Tibial artery (tissue), 4 donors: ENCODE results near the gene HSPB2.

ENCODE experiments used
- DNase-seq, 2 donors: peaks; one replicate each; pipeline ENCODE4 v3.0.0-alpha.2; 2019
- H3K27ac ChIP-seq, 2 donors: fragments of 200-600 bp; sonication (generic) in 1 of 2; 1 replicate in 1 of 2; 2 replicates in 1 of 2; pipeline ENCODE4 v1.5.1; 2018 to 2019; ENCODE audit warnings: mild to moderate bottlenecking in 1 of 2
- H3K27me3 ChIP-seq, 2 donors: fragments of 200-600 bp; sonication (generic) in 1 of 2; one replicate each; pipeline versions ENCODE4 v1.5.1 to v1.6.0; 2016 to 2019
- H3K36me3 ChIP-seq, 3 donors: fragments of 200-600 bp; sonication (generic) in 2 of 3; one replicate each; pipeline ENCODE4 v1.5.1; 2016 to 2019; ENCODE audit warnings: mild to moderate bottlenecking in 2 of 3
- H3K4me1 ChIP-seq, 4 donors: fragments of 200-600 bp; sonication (generic) in 2 of 4; 1 replicate in 3 of 4; 2 replicates in 1 of 4; pipeline ENCODE4 v1.5.1; 2016 to 2019
- H3K4me3 ChIP-seq, 2 donors: fragments of 200-600 bp; sonication (generic) in 1 of 2; 1 replicate in 1 of 2; 2 replicates in 1 of 2; pipeline ENCODE4 v1.5.1; 2018 to 2019; ENCODE audit warnings: mild to moderate bottlenecking in 2 of 2
- H3K9me3 ChIP-seq, 3 donors: fragments of 200-600 bp; sonication (generic) in 1 of 3; one replicate each; pipeline ENCODE4 v1.5.1; 2016 to 2019
- CTCF ChIP-seq, 2 experiments: fragments of 200-600 bp in 1 of 2; fragments of 450-650 bp in 1 of 2; IDR thresholded peaks; one replicate each; pipeline ENCODE4 v1.5.1; 2017 to 2019; ENCODE audit warnings: antibody characterized with exemption in 2 of 2, mild to moderate bottlenecking in 1 of 2, moderate library complexity in 1 of 2
- intact Hi-C: fragments of 100-400 bp; cut with DNase I; formaldehyde crosslinking; loops from one replicate; pipeline ENCODE4 v1.15.0; 2023; ENCODE audit warnings: low total_unique reads

HSPB2 gene

GRCh38 chr11:111910676-111911562 lies 1.6 kb upstream of the HSPB2 start:
- intact Hi-C loops = no loop called here
- TF ChIP-seq CTCF (IDR thresholded peaks at IDR 0.05) = no peak
- H3K27ac ChIP-seq = peak overlapping the region; percentile 92 to 98
- H3K9me3 ChIP-seq = no peaks in the 10 kb centered on the region
- peaks cover 0 to 53% (median 14%) of the 10 kb centered on the region in 4 donors for H3K4me1 ChIP-seq
- no peaks in the 10 kb centered on the region for H3K27me3 ChIP-seq
- peak overlapping the region; percentile 70 to 84 for H3K4me3 ChIP-seq
- peaks cover 10 to 25% (median 13%) of the 10 kb centered on the region in 3 donors for H3K36me3 ChIP-seq
- no peak for DNase-seq

GRCh38 chr11:111911563-111912401 lies 752 bp upstream of the HSPB2 start, which contains the start of gene CRYAB:
CRYAB (minus strand) TSS chr11:111911770; CDS start chr11:111911724, 46 bp downstream.
- H3K36me3 ChIP-seq = peaks cover 10 to 25% (median 13%) of the 10 kb centered on the region in 3 donors
- peak; percentile 96 to 99 for DNase-seq
- intact Hi-C loops = loop anchor here (2.0 kb wide), 1 partner anchor 15 kb away; no protein-coding TSS in a partner anchor
- H3K4me1 ChIP-seq = peaks cover 0 to 55% (median 14%) of the 10 kb centered on the region in 4 donors
- H3K4me3 ChIP-seq = peak within 1 kb of the TSS; percentile 70 to 84
- no peaks in the 10 kb centered on the region for H3K9me3 ChIP-seq
- no peaks in the 10 kb centered on the region for H3K27me3 ChIP-seq
- H3K27ac ChIP-seq = peak within 1 kb of the TSS; percentile 92 to 98
- no peak for TF ChIP-seq CTCF (IDR thresholded peaks at IDR 0.05)

DNA sequence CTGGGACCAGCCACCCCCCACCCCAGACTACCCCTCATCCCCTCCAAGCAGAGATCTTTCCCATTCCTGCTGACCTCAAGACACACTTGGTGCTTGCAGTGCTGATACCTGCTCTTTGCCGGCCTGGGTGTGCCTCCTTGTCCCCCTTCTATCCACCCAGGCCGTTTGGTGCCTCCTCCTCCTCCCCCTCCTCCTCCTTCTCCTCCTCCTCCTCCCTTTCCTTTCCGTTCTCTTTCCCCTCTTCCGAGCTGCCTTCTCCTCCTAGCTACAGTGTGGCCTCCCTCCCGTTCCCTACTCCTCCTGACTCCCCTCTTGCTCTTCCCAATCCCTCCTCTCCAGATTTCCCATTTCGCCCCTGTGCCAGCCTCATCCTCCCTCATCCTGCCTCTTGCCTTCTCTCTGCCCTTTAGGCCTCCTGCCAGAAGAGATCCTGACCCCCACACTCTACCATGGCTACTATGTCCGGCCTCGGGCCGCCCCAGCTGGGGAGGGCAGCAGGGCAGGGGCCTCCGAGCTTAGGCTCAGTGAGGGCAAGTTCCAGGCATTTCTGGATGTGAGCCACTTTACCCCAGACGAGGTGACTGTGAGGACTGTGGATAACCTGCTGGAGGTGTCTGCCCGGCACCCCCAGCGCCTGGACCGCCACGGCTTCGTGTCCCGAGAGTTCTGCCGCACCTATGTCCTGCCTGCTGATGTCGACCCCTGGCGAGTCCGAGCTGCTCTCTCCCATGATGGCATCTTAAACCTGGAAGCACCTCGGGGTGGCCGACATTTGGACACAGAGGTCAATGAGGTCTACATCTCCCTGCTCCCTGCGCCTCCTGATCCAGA lies 712 bp downstream of the HSPB2 start:
- Histone ChIP-seq H3K36me3 (peaks cover 6 to 18% (median 10%) of the 10 kb centered on the region in 3 donors), H3K4me1 (peaks cover 0 to 59% (median 15%) of the 10 kb centered on the region in 4 donors), H3K27ac (peak overlapping the region; percentile 92 to 98), H3K27me3 (no peaks in the 10 kb centered on the region), H3K9me3 (no peaks in the 10 kb centered on the region), H3K4me3 (peak overlapping the region; percentile 70 to 84)
- intact Hi-C loops = loop anchor here (2.0 kb wide), 1 partner anchor 14 kb away; no protein-coding TSS in a partner anchor
- TF ChIP-seq CTCF (IDR thresholded peaks at IDR 0.05) = no peak
- DNase-seq = peak in 1 of 2 donors; percentile 78

DNA sequence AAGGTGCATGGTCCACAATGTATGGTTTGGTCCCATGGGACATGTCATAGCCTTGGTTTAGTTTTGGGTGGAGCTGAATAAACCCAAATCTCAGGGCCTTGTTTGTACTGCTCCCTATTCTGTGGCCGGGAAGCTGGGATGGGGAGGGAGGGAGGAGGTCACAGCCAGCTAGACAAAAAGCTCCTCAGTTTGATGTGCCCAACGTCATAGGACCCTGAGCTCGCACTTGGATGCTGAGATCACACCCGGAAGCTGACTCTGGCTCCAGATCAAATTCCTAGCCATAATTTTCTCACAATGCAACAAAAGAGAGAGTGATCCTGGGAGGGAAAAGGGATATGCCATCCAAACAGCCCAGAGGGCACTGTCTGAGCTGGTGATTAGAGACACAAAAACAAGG lies 1.5 kb downstream of the HSPB2 start:
- H3K36me3 ChIP-seq = peaks cover under 1 to 12% (median 3%) of the 10 kb centered on the region in 3 donors
- H3K4me1 ChIP-seq = peaks cover 0 to 59% (median 16%) of the 10 kb centered on the region in 4 donors
- H3K27ac ChIP-seq = peak overlapping the region; percentile 92 to 98
- DNase-seq = peak; percentile 84 to 89
- intact Hi-C loops = loop anchor here (2.0 kb wide), 1 partner anchor 13 kb away; no protein-coding TSS in a partner anchor
- H3K27me3 ChIP-seq = no peaks in the 10 kb centered on the region
- peak overlapping the region; percentile 70 to 84 for H3K4me3 ChIP-seq
- H3K9me3 ChIP-seq = no peaks in the 10 kb centered on the region
- TF ChIP-seq CTCF (IDR thresholded peaks at IDR 0.05) = no peak
